Nephron progenitor cell (in vitro differentiated cells): ENCODE results near the gene HDAC7.

ENCODE experiments used
- DNase-seq: peaks from one replicate; pipeline ENCODE4 v3.0.0; 2021
- H3K27ac Mint-ChIP-seq: 2 replicates; pipeline ENCODE4 v1.8.0; 2021; ENCODE audit warnings: mild to moderate bottlenecking, moderate library complexity, mixed read lengths
- H3K27me3 Mint-ChIP-seq: 2 replicates; pipeline ENCODE4 v1.8.0; 2021; ENCODE audit warnings: mild to moderate bottlenecking, low read depth, mixed read lengths; ENCODE audit not compliant: poor library complexity
- H3K36me3 Mint-ChIP-seq: 2 replicates; pipeline ENCODE4 v1.8.0; 2021; ENCODE audit warnings: low read depth, mixed read lengths
- H3K4me1 Mint-ChIP-seq: 2 replicates; pipeline ENCODE4 v1.8.0; 2021; ENCODE audit warnings: mixed read lengths
- H3K4me3 Mint-ChIP-seq: 2 replicates; pipeline ENCODE4 v1.8.0; 2021; ENCODE audit warnings: mild to moderate bottlenecking, moderate library complexity, mixed read lengths
- H3K9me3 Mint-ChIP-seq: 2 replicates; pipeline ENCODE4 v1.8.0; 2021; ENCODE audit warnings: mild to moderate bottlenecking, moderate library complexity, mixed read lengths
- CTCF ChIP-seq: fragments of 200-600 bp; sonication (generic); IDR thresholded peaks from 2 replicates; pipeline ENCODE4 v1.5.0; 2021; ENCODE audit warnings: antibody characterized with exemption

HDAC7 gene

DNA sequence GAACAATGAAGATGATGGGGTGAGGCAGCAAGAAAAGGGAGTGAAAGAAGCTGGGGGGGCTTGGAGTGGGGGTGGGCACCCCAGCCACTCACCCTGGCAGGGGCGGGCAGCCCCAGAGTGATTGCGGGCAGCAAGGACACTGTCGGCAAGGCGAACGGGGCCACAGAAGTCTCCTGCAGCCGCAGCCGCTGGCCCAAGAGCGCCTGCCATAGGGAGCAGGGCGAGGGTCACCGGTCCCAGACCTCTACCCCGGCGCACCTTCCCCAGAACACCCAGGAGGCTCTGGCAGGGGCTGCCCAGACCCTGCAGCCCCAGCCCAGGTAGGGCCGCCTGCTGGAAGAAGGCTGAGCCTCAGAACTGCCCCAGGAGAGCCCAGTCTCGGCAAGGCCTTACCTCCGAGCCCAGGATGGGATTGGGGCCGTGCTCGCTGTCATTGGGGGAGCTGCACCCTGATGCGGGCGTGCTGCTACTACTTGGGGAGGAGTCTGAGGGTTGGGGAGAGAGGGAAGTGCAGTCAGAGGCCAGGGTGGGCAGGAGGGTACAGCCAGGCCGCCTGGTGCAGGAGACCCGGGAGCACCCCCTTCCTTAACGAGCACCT lies 23.8 kb downstream of the HDAC7 start:
- peaks cover 24% of the 10 kb centered on the region for H3K36me3 Mint-ChIP-seq
- no peak for TF ChIP-seq CTCF
- no peaks in the 10 kb centered on the region for H3K27me3 Mint-ChIP-seq
- DNase-seq, result no peak
- H3K27ac Mint-ChIP-seq, result no peak overlapping the region
- no peaks in the 10 kb centered on the region for H3K9me3 Mint-ChIP-seq
- no peak overlapping the region for H3K4me3 Mint-ChIP-seq
- H3K4me1 Mint-ChIP-seq, result peaks cover 10% of the 10 kb centered on the region

DNA sequence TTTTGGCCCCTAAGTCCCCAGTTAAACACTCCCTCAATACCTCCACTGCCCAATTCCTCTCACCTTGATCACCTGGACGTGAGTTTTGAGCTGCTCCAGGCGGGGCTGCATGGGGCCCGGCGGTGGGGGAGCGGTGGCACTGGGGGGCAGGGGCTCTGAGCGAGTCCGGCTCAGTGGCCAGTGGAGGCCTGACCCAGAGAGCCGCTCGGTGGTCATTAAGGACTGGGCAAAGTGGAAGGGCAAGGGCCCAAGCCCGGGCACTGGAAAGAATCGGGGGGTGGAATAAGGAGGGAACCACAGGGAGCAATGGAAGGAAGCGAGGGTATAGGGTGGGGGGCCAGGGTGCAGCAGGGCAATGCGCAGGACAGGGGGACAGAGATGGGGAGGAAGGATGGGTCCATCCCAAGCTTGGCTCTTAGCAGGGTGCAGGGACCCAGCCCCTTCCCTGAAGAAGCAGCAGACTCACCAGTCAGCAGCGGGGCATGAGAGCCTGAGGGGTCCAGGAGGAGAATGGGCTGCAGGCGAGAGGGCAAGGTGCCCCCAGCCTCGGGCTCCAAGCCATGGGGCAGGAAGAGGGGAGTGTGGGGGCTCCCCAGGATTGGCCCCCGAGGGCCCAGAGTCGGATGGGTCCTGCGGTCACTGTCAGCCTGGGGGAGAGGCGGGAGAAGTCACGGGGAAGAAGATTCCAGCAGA lies 24.4 kb downstream of the HDAC7 start:
- H3K36me3 Mint-ChIP-seq, result peaks cover 28% of the 10 kb centered on the region
- H3K27me3 Mint-ChIP-seq, result no peaks in the 10 kb centered on the region
- H3K4me3 Mint-ChIP-seq, result no peak overlapping the region
- H3K4me1 Mint-ChIP-seq, result peaks cover 6% of the 10 kb centered on the region
- H3K27ac Mint-ChIP-seq, result no peak overlapping the region
- no peaks in the 10 kb centered on the region for H3K9me3 Mint-ChIP-seq
- TF ChIP-seq CTCF, result no peak
- no peak for DNase-seq

- Mint-ChIP-seq H3K4me1 (peaks cover 6% of the 10 kb centered on the region), H3K4me3 (no peak overlapping the region), H3K27me3 (no peaks in the 10 kb centered on the region), H3K27ac (no peak overlapping the region), H3K9me3 (no peaks in the 10 kb centered on the region), H3K36me3 (peaks cover 29% of the 10 kb centered on the region)
- no peak for TF ChIP-seq CTCF
- DNase-seq, result no peak
Observed at GRCh38 chr12:47794679-47795078, 25.0 kb downstream of the HDAC7 start.

DNA sequence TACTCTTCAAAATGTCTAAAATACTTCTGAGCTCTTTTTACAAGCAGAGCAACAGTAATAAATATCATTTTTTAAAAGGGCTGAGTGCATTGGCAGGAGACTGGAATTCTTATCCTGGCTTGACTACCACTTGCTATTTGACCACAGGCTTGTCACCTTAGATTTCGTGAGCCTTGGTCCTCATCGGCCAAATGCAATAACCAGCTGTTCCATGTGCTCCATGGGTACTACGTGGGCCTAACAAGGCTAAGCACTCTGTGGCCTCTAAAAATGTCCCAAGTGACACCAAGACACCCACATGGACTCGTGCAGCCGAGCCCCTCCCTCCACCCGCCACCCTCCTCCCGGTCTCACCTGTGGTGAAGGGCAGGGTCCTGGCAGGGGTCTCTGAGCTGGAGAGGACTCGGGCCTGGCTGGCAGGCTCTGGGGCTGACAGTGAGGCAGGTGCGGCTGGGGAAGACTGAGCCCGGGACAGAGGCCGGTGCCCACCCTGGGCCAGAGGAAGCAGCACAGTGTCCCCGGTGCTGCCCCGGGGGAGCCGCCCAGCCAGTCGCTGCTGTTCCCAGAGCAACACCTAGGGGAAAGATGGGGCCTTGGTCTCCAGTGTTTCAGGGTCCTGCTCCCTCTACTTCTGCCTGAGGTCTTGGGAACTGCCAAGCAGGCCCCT lies 26.6 kb downstream of the HDAC7 start:
- H3K27ac Mint-ChIP-seq, result peak overlapping the region; percentile 71
- no peaks in the 10 kb centered on the region for H3K9me3 Mint-ChIP-seq
- peaks cover 41% of the 10 kb centered on the region for H3K36me3 Mint-ChIP-seq
- DNase-seq, result no peak
- no peaks in the 10 kb centered on the region for H3K27me3 Mint-ChIP-seq
- H3K4me3 Mint-ChIP-seq, result no peak overlapping the region
- no peak for TF ChIP-seq CTCF
- H3K4me1 Mint-ChIP-seq, result peaks cover 14% of the 10 kb centered on the region

- Mint-ChIP-seq H3K4me3 (no peak overlapping the region), H3K27me3 (no peaks in the 10 kb centered on the region), H3K9me3 (no peaks in the 10 kb centered on the region), H3K27ac (no peak overlapping the region), H3K4me1 (peaks cover 12% of the 10 kb centered on the region), H3K36me3 (peaks cover 47% of the 10 kb centered on the region)
- DNase-seq, result no peak
- no peak for TF ChIP-seq CTCF
Observed at GRCh38 chr12:47791874-47792273, 27.8 kb downstream of the HDAC7 start.
